ENCODE results near the gene CHURC1. TPM values are rescaled to one million over a fixed set of nuclear protein-coding genes. Genes with fewer than 3 reads are reported as not detected.

Gene CHURC1
- total and polyA plus RNA-seq, 2 of the 13 experiments (the other 11 are each of a cell fraction or from before 2014, with no cell fraction given), result 41.1 to 74.4 TPM

DNA sequence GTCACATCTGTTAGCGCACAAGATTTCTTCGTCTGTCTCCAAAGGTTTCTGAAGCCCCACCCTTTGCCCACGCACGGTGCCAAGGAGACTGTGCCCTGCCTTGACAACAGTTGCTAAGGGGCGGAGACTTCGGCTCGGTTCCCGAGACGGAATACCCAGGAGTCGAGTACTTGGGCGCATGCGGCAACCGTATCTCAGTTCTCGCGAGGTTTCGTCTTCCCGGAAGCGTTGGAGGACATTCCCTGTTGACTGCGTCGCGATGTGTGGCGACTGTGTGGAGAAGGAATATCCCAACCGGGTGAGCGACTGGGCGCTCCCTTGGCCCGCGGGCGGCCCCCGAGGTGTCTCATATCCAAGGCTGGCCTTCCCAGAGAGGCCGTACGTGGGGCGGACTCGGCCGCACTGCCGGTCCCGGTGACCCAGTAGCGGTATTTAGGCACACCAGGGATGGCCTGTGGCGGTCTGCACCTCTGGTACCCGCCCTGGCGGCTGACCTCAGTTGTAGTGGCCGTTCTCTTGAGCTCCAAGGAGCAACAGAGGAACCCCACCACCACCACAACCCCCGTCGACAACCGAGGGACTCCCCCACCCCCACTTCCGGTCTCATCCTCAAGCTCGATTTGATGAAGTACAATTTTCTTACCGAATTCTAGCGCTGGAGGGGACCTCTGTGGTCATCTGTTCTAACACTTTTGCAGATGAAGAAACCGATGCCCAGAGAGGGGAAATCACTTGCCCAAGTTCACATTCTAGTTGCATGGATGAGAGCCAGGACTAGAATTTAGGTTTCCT is at the start of gene CHURC1 (continued):
- TF ChIP-seq TCF12 (IDR thresholded peaks at IDR 0.05) (no peak), TCF12 (CRISPR knock-in tag; IDR thresholded peaks at IDR 0.05) (no peak), PITX1 (CRISPR knock-in tag; IDR thresholded peaks at IDR 0.05) (no peak), HHEX (CRISPR knock-in tag; IDR thresholded peaks at IDR 0.05) (no peak), FOSL2 (CRISPR knock-in tag; IDR thresholded peaks at IDR 0.05) (no peak), ZNF782 (CRISPR knock-in tag; IDR thresholded peaks at IDR 0.05; ENCODE audit: borderline replicate concordance) (peak; percentile 66; the same call in 1 of the 2 replicates), ZNF768 (CRISPR knock-in tag; IDR thresholded peaks at IDR 0.05) (peak; percentile 54; the same call in 1 of the 2 replicates), HNRNPH1 (optimal IDR thresholded peaks at IDR 0.05; ENCODE audit: low read depth, low read length) (no peak), TEAD2 (CRISPR knock-in tag; IDR thresholded peaks at IDR 0.05) (no peak), TARDBP (CRISPR knock-in tag; IDR thresholded peaks at IDR 0.05) (no peak; the same call in 1 of the 2 replicates), CHD2 (IDR thresholded peaks at IDR 0.05; ENCODE audit: low read depth, low read length) (peak; percentile 96), SP140L (CRISPR knock-in tag; IDR thresholded peaks at IDR 0.05; ENCODE audit: borderline replicate concordance) (no peak)
- TF ChIP-seq, protein P1, sequence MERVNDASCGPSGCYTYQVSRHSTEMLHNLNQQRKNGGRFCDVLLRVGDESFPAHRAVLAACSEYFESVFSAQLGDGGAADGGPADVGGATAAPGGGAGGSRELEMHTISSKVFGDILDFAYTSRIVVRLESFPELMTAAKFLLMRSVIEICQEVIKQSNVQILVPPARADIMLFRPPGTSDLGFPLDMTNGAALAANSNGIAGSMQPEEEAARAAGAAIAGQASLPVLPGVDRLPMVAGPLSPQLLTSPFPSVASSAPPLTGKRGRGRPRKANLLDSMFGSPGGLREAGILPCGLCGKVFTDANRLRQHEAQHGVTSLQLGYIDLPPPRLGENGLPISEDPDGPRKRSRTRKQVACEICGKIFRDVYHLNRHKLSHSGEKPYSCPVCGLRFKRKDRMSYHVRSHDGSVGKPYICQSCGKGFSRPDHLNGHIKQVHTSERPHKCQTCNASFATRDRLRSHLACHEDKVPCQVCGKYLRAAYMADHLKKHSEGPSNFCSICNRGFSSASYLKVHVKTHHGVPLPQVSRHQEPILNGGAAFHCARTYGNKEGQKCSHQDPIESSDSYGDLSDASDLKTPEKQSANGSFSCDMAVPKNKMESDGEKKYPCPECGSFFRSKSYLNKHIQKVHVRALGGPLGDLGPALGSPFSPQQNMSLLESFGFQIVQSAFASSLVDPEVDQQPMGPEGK (CRISPR knock-in tag; IDR thresholded peaks at IDR 0.05), result 0 out of 2 replicates have a peak, but pooled peaks have one; percentile 13
- TF ChIP-seq, protein P2, sequence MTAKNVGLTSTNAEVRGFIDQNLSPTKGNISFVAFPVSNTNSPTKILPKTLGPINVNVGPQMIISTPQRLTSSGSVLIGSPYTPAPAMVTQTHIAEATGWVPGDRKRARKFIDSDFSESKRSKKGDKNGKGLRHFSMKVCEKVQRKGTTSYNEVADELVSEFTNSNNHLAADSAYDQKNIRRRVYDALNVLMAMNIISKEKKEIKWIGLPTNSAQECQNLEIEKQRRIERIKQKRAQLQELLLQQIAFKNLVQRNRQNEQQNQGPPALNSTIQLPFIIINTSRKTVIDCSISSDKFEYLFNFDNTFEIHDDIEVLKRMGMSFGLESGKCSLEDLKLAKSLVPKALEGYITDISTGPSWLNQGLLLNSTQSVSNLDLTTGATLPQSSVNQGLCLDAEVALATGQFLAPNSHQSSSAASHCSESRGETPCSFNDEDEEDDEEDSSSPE (CRISPR knock-in tag; IDR thresholded peaks at IDR 0.05), result 0 out of 2 replicates have a peak, but pooled peaks have one; percentile 29
- TF ChIP-seq, protein P3, sequence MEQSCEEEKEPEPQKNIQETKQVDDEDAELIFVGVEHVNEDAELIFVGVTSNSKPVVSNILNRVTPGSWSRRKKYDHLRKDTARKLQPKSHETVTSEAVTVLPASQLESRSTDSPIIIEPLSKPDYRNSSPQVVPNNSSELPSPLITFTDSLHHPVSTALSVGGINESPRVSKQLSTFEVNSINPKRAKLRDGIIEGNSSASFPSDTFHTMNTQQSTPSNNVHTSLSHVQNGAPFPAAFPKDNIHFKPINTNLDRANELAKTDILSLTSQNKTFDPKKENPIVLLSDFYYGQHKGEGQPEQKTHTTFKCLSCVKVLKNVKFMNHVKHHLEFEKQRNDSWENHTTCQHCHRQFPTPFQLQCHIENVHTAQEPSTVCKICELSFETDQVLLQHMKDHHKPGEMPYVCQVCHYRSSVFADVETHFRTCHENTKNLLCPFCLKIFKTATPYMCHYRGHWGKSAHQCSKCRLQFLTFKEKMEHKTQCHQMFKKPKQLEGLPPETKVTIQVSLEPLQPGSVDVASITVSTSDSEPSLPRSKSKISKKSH (CRISPR knock-in tag; IDR thresholded peaks at IDR 0.05; ENCODE audit: borderline replicate concordance), result peak; percentile 89; the same call in 1 of the 2 replicates
- TF ChIP-seq, protein P4, sequence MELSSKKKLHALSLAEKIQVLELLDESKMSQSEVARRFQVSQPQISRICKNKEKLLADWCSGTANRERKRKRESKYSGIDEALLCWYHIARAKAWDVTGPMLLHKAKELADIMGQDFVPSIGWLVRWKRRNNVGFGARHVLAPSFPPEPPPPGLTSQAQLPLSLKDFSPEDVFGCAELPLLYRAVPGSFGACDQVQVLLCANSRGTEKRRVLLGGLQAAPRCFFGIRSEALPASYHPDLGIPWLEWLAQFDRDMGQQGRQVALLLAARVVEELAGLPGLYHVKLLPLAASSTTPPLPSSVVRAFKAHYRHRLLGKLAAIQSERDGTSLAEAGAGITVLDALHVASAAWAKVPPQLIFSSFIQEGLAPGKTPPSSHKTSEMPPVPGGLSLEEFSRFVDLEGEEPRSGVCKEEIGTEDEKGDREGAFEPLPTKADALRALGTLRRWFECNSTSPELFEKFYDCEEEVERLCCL (CRISPR knock-in tag; IDR thresholded peaks at IDR 0.05; ENCODE audit: borderline replicate concordance), result no peak
- TF ChIP-seq, protein P5, sequence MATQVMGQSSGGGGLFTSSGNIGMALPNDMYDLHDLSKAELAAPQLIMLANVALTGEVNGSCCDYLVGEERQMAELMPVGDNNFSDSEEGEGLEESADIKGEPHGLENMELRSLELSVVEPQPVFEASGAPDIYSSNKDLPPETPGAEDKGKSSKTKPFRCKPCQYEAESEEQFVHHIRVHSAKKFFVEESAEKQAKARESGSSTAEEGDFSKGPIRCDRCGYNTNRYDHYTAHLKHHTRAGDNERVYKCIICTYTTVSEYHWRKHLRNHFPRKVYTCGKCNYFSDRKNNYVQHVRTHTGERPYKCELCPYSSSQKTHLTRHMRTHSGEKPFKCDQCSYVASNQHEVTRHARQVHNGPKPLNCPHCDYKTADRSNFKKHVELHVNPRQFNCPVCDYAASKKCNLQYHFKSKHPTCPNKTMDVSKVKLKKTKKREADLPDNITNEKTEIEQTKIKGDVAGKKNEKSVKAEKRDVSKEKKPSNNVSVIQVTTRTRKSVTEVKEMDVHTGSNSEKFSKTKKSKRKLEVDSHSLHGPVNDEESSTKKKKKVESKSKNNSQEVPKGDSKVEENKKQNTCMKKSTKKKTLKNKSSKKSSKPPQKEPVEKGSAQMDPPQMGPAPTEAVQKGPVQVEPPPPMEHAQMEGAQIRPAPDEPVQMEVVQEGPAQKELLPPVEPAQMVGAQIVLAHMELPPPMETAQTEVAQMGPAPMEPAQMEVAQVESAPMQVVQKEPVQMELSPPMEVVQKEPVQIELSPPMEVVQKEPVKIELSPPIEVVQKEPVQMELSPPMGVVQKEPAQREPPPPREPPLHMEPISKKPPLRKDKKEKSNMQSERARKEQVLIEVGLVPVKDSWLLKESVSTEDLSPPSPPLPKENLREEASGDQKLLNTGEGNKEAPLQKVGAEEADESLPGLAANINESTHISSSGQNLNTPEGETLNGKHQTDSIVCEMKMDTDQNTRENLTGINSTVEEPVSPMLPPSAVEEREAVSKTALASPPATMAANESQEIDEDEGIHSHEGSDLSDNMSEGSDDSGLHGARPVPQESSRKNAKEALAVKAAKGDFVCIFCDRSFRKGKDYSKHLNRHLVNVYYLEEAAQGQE (IDR thresholded peaks at IDR 0.05; ENCODE audit: borderline replicate concordance in 1 of 2, low read depth in 1 of 2, low read length in 2 of 2), result no peak
- TF ChIP-seq, protein P6, sequence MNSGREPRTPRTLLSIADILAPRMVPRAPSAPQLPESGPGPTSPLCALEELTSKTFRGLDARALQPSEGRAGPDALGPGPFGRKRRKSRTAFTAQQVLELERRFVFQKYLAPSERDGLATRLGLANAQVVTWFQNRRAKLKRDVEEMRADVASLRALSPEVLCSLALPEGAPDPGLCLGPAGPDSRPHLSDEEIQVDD (CRISPR knock-in tag; IDR thresholded peaks at IDR 0.05; ENCODE audit: borderline replicate concordance), result no peak
